Adrenal gland (tissue), 12 donors: ENCODE data around the gene TECR. TPM values are rescaled to one million over a fixed set of nuclear protein-coding genes. Genes with fewer than 3 reads are reported as not detected.
A peak's percentile ranks its signal among the peaks of the same experiment; 100 is the strongest.

Experiments
- DNase-seq, 7 donors: peaks; one replicate each; pipeline ENCODE4 v3.0.0-alpha.2; 2019 to 2020
- H3K27ac ChIP-seq, 5 donors: fragments of 200-600 bp; sonication (generic) in 4 of 5; 1 replicate in 3 of 5; 2 replicates in 2 of 5; pipeline versions ENCODE4 v1.5.1 to v1.8.0; 2016 to 2020; ENCODE audit warnings: mild to moderate bottlenecking in 1 of 5
- H3K27me3 ChIP-seq: fragments of 200-600 bp; 2 replicates; pipeline ENCODE4 v1.8.0; 2021
- H3K36me3 ChIP-seq, 2 donors: fragments of 200-600 bp; replicated peaks in 1 of 2; 1 replicate in 1 of 2; 2 replicates in 1 of 2; pipeline versions ENCODE4 v1.5.1 to v1.8.0; 2018 to 2022
- H3K4me1 ChIP-seq, 2 donors: fragments of 200-600 bp; replicated peaks in 1 of 2; 1 replicate in 1 of 2; 2 replicates in 1 of 2; pipeline versions ENCODE4 v1.5.1 to v1.8.0; 2018 to 2021
- H3K4me3 ChIP-seq, 4 donors: fragments of 200-600 bp; sonication (generic) in 3 of 4; one replicate each; pipeline ENCODE4 v1.5.1; 2016 to 2018
- H3K9me3 ChIP-seq, 3 donors: fragments of 200-600 bp; sonication (generic) in 1 of 3; replicated peaks in 1 of 3; 1 replicate in 2 of 3; 2 replicates in 1 of 3; pipeline versions ENCODE4 v1.5.1 to v1.8.0; 2016 to 2021
- CTCF ChIP-seq, 6 experiments: fragments of 450-650 bp in 4 of 6; fragments of 200-600 bp in 2 of 6; sonication (generic) in 1 of 6; IDR thresholded peaks; 1 replicate in 5 of 6; 2 replicates in 1 of 6; pipeline versions ENCODE4 v1.5.1 to v1.8.0; 2016 to 2021; ENCODE audit warnings: antibody characterized with exemption in 6 of 6, mild to moderate bottlenecking in 2 of 6, moderate library complexity in 1 of 6
- POLR2A ChIP-seq, 2 donors: fragments of 450-650 bp; IDR thresholded peaks; one replicate each; pipeline ENCODE4 v1.6.1; 2017; ENCODE audit warnings: antibody characterized with exemption in 2 of 2, mild to moderate bottlenecking in 2 of 2, moderate library complexity in 1 of 2
- WGBS, 4 donors: extraction: QIAGEN DNeasy Blood & Tissue Kit in 2 of 4; methylation state at CpG; one replicate each; pipeline versions ENCODE4 v1.1.5 to v1.1.7; 2013 to 2017; 5-methylcytosine and 5-hydroxymethylcytosine counted together
- intact Hi-C, 2 donors: fragments of 100-400 bp; cut with DNase I; formaldehyde crosslinking; loops; one replicate each; pipeline versions ENCODE4 v1.14.1 to v1.15.0; 2022 to 2023
- polyA plus RNA-seq, 3 donors: library from polyadenylated mRNA; stranded (reverse); fragments of 200-250 nt in 2 of 3; fragments of 350-450 nt in 1 of 3; fragmentation: Illumina TruSeq in 1 of 3; extraction: RNeasy Lipid Tissue Mini Kit (QIAGEN cat#74804) in 1 of 3; gene quantifications; one replicate each; pipeline ENCODE4 v1.2.3, GENCODE V29; 2013 to 2014
- total RNA-seq, 9 donors: library from RNA; depleted of rRNA in 4 of 9; stranded (reverse); fragments of >200 nt in 4 of 9; fragments of 120-200 nt in 1 of 9; fragmentation: NEBNext Ultra II Directional in 1 of 9; extraction: Animal tissue kit (Norgen Biotek cat#: 25700) in 1 of 9; gene quantifications; one replicate each; pipeline versions ENCODE4 v1.1.0 to v1.2.4, GENCODE V29; 2013 to 2023
- donor health status: healthy with polysubstance abuse.
- donor health status: Bipolar disorder and iron deficiency.
- donor health status: DM: yes; HTN: yes; CAD: no.
- donor health status: DM: no; HTN: no; CAD: no.
- donor health status: DM: no; HTN: no; CAD: no.
- donor health status: DM: yes; HTN: yes; CAD: no.

TECR gene
- total and polyA plus RNA-seq, 12 donors = 108 to 610 (median 219) TPM

GRCh38 chr19:14511229-14511593 lies 18.2 kb upstream of the TECR start:
- WGBS, 4 donors = 39 to 60% (median 55%) methylated on average over 4 of the region's 4 CpGs
- Histone ChIP-seq H3K36me3 (peaks cover 0 to 26% of the 10 kb centered on the region in 2 donors), H3K4me1 (peaks cover 22 to 39% of the 10 kb centered on the region in 2 donors), H3K27me3 (no peaks in the 10 kb centered on the region), H3K4me3 (peak overlapping the region in 1 of 4 donors; percentile 18), H3K27ac (peak overlapping the region; percentile 25 to 79 (median 68)), H3K9me3 (no peaks in the 10 kb centered on the region)
- intact Hi-C loops = no loop called here
- no peak for DNase-seq
- TF ChIP-seq POLR2A (IDR thresholded peaks at IDR 0.05) (no peak), CTCF (IDR thresholded peaks at IDR 0.05) (no peak)

- Histone ChIP-seq H3K27me3 (no peaks in the 10 kb centered on the region), H3K27ac (peak overlapping the region in 4 of 5 donors; percentile 25 to 100 (median 69))
These were observed 16.9 kb upstream of the TECR start for GRCh38 chr19:14512406-14512961.

GRCh38 chr19:14514215-14514863 lies 15.1 kb upstream of the TECR start:
- 51 to 62% (median 56%) methylated on average over 8 of the region's 8 CpGs for WGBS, 4 donors

More at GRCh38 chr19:14512406-14512961, 16.9 kb upstream of the TECR start:
- Histone ChIP-seq H3K36me3 (peaks cover 0 to 33% of the 10 kb centered on the region in 2 donors), H3K9me3 (no peaks in the 10 kb centered on the region), H3K4me1 (peaks cover 30 to 44% of the 10 kb centered on the region in 2 donors), H3K4me3 (no peak overlapping the region)
- intact Hi-C loops = no loop called here
- TF ChIP-seq CTCF (IDR thresholded peaks at IDR 0.05) (no peak), POLR2A (IDR thresholded peaks at IDR 0.05) (no peak)
- WGBS, 4 donors = 91 to 92% (median 91%) methylated on average over 14 of the region's 14 CpGs
- peak in 1 of 7 donors; percentile 53 for DNase-seq

More at GRCh38 chr19:14514215-14514863, 15.1 kb upstream of the TECR start:
- H3K4me1 ChIP-seq = peaks cover 36 to 51% of the 10 kb centered on the region in 2 donors
- H3K27me3 ChIP-seq = no peaks in the 10 kb centered on the region
- peak overlapping the region in 3 of 5 donors; percentile 61 to 100 (median 77) for H3K27ac ChIP-seq
- no peaks in the 10 kb centered on the region for H3K9me3 ChIP-seq
- no peak for TF ChIP-seq CTCF (IDR thresholded peaks at IDR 0.05)
- TF ChIP-seq POLR2A (IDR thresholded peaks at IDR 0.05) = no peak
- no peak for DNase-seq
- no peak overlapping the region for H3K4me3 ChIP-seq
- peaks cover 0 to 33% of the 10 kb centered on the region in 2 donors for H3K36me3 ChIP-seq
- intact Hi-C loops = no loop called here
